Hepatocyte (in vitro differentiated cells): ENCODE results near the gene ANO6. TPM values are rescaled to one million over a fixed set of nuclear protein-coding genes. Genes with fewer than 3 reads are reported as not detected.

Experiments
- DNase-seq: peaks from one replicate; pipeline ENCODE4 v3.0.0-alpha.2; 2016; ENCODE audit warnings: low spot score
- H2AFZ ChIP-seq: fragments of 200-600 bp; sonication (generic); 2 replicates; pipeline ENCODE4 v1.6.0; 2016; ENCODE audit warnings: antibody characterized with exemption, mild to moderate bottlenecking
- H3K27ac ChIP-seq: fragments of 200-600 bp; sonication (generic); 2 replicates; pipeline ENCODE4 v1.5.1; 2016; ENCODE audit warnings: mild to moderate bottlenecking
- H3K27me3 ChIP-seq: fragments of 200-600 bp; sonication (generic); 2 replicates; pipeline ENCODE4 v1.6.1; 2016
- H3K36me3 ChIP-seq: fragments of 200-600 bp; sonication (generic); replicated peaks from 2 replicates; pipeline ENCODE4 v1.5.1; 2016; ENCODE audit warnings: low read depth; ENCODE audit not compliant: insufficient read depth
- H3K4me1 ChIP-seq: fragments of 200-600 bp; sonication (generic); 2 replicates; pipeline ENCODE4 v1.5.1; 2016; ENCODE audit warnings: mild to moderate bottlenecking, moderate library complexity; ENCODE audit not compliant: insufficient read depth
- H3K4me2 ChIP-seq: fragments of 200-600 bp; sonication (generic); 2 replicates; pipeline ENCODE4 v1.6.0; 2016
- H3K4me3 ChIP-seq: fragments of 200-600 bp; sonication (generic); 2 replicates; pipeline ENCODE4 v1.5.1; 2016; ENCODE audit warnings: mild to moderate bottlenecking
- H3K79me2 ChIP-seq: fragments of 200-600 bp; sonication (generic); 2 replicates; pipeline ENCODE4 v1.6.0; 2017; ENCODE audit warnings: mild to moderate bottlenecking
- H3K9me2 ChIP-seq: fragments of 200-600 bp; sonication (generic); replicated peaks from 2 replicates; pipeline ENCODE4 v1.6.0; 2017; ENCODE audit warnings: mild to moderate bottlenecking; ENCODE audit not compliant: insufficient read depth
- H3K9me3 ChIP-seq: fragments of 200-600 bp; sonication (generic); 2 replicates; pipeline ENCODE4 v1.5.1; 2016; ENCODE audit warnings: low read depth, mild to moderate bottlenecking
- H4K20me1 ChIP-seq: fragments of 200-600 bp; sonication (generic); 2 replicates; pipeline ENCODE4 v1.6.0; 2016; ENCODE audit warnings: mild to moderate bottlenecking; ENCODE audit not compliant: insufficient read depth, poor library complexity, severe bottlenecking
- CTCF ChIP-seq: fragments of 200-600 bp; sonication (generic); IDR thresholded peaks from 2 replicates; pipeline ENCODE4 v1.5.1; 2016; ENCODE audit warnings: antibody characterized with exemption, mild to moderate bottlenecking; ENCODE audit not compliant: poor library complexity
- EZH2 ChIP-seq: fragments of 200-600 bp; sonication (generic); IDR thresholded peaks from 2 replicates; pipeline ENCODE4 v1.6.1; 2016; ENCODE audit warnings: antibody characterized with exemption, mild to moderate bottlenecking, borderline replicate concordance
- EZH2phosphoT487 ChIP-seq: fragments of 200-600 bp; sonication (generic); IDR thresholded peaks from one replicate; pipeline ENCODE4 v1.6.1; 2018; ENCODE audit warnings: antibody characterized with exemption, mild to moderate bottlenecking, low read depth, moderate library complexity; ENCODE audit not compliant: unreplicated experiment, severe bottlenecking
- WGBS: methylation state at CpG from one replicate; pipeline ENCODE4 v1.1.6; 2016; ENCODE audit warnings: low lambda C conversion rate; ENCODE audit errors: missing lambda C conversion rate; 5-methylcytosine and 5-hydroxymethylcytosine counted together
- polyA plus RNA-seq: library from polyadenylated mRNA; unstranded; fragments of >200 nt; fragmentation: Nextera tagmentation; extraction: Ambion mirVana; gene quantifications from 2 replicates; pipeline ENCODE4 v1.2.1, GENCODE V29; 2016
- total RNA-seq: library from RNA; depleted of rRNA; stranded (reverse); fragments of >200 nt; gene quantifications from 2 replicates; pipeline ENCODE4 v1.2.3, GENCODE V29; 2014

ANO6 gene
- total and polyA plus RNA-seq, 2 experiments from 2014 or later: 50.4 to 82.2 TPM

GRCh38 chr12:45243963-45244362, 28.1 kb downstream of the ANO6 start:
- DNase-seq: no peak
- H3K27me3 ChIP-seq: no peaks in the 10 kb centered on the region
- no peak overlapping the region for H3K4me2 ChIP-seq
- no peaks in the 10 kb centered on the region for H3K36me3 ChIP-seq
- H3K79me2 ChIP-seq: peaks cover 96% of the 10 kb centered on the region
- no peak overlapping the region for H3K4me3 ChIP-seq
- peaks cover 6% of the 10 kb centered on the region for H4K20me1 ChIP-seq
- no peak overlapping the region for H2AFZ ChIP-seq
- H3K9me3 ChIP-seq: no peaks in the 10 kb centered on the region
- no peak overlapping the region for H3K27ac ChIP-seq
- H3K4me1 ChIP-seq: no peaks in the 10 kb centered on the region
- H3K9me2 ChIP-seq: no peaks in the 10 kb centered on the region
- WGBS: 94% methylated on average over 4 of the region's 4 CpGs
- TF ChIP-seq EZH2phosphoT487: no peak
- no peak for TF ChIP-seq CTCF
- TF ChIP-seq EZH2: no peak

- peaks cover 6% of the 10 kb centered on the region for H4K20me1 ChIP-seq
- no peaks in the 10 kb centered on the region for H3K4me1 ChIP-seq
- 93% methylated on average over 9 of the region's 9 CpGs for WGBS
- H3K4me2 ChIP-seq: no peak overlapping the region
- TF ChIP-seq EZH2phosphoT487 (no peak), EZH2 (no peak), CTCF (no peak)
- no peaks in the 10 kb centered on the region for H3K9me3 ChIP-seq
- H3K4me3 ChIP-seq: no peak overlapping the region
- H3K9me2 ChIP-seq: no peaks in the 10 kb centered on the region
- no peak for DNase-seq
- H3K79me2 ChIP-seq: peaks cover 95% of the 10 kb centered on the region
- no peaks in the 10 kb centered on the region for H3K36me3 ChIP-seq
- H2AFZ ChIP-seq: no peak overlapping the region
- no peak overlapping the region for H3K27ac ChIP-seq
- no peaks in the 10 kb centered on the region for H3K27me3 ChIP-seq
Observed at GRCh38 chr12:45244561-45245343, 28.9 kb downstream of the ANO6 start.

- peaks cover 95% of the 10 kb centered on the region for H3K79me2 ChIP-seq
- H2AFZ ChIP-seq: no peak overlapping the region
- H3K27me3 ChIP-seq: no peaks in the 10 kb centered on the region
- H3K9me2 ChIP-seq: no peaks in the 10 kb centered on the region
- 83% methylated on average over 3 of the region's 3 CpGs for WGBS
- no peaks in the 10 kb centered on the region for H3K9me3 ChIP-seq
- H3K4me3 ChIP-seq: no peak overlapping the region
- DNase-seq: no peak
- TF ChIP-seq EZH2phosphoT487 (no peak), CTCF (no peak), EZH2 (no peak)
- H3K4me2 ChIP-seq: no peak overlapping the region
- H3K27ac ChIP-seq: no peak overlapping the region
- H4K20me1 ChIP-seq: peaks cover 6% of the 10 kb centered on the region
- no peaks in the 10 kb centered on the region for H3K4me1 ChIP-seq
- H3K36me3 ChIP-seq: no peaks in the 10 kb centered on the region
Observed at GRCh38 chr12:45246236-45246635, 30.3 kb downstream of the ANO6 start.
